Activated B cell treated with CpG ODN at 0.5 μM for 24 hours (primary cell): ENCODE measurements around the gene ARL14EPL. TPM values are rescaled to one million over a fixed set of nuclear protein-coding genes. Genes with fewer than 3 reads are reported as not detected.
A peak's percentile ranks its signal among the peaks of the same experiment; 100 is the strongest.
"Not testable (repeated sequence)": the region's sequence is repeated elsewhere in the genome, so short reads cannot be mapped to it uniquely, and the experiment has no call there.

ENCODE experiments used
- ATAC-seq: fragments of 200-7000 bp; cut with Tn5 transposase; one replicate; pipeline ENCODE4 v1.10.0; 2021; ENCODE audit warnings: low read depth, mild to moderate bottlenecking, moderate library complexity
- CTCF ChIA-PET: fragments of 350-600 bp; sonication (Branson Sonifier 250); formaldehyde crosslinking; loops from one replicate; lab custom pipeline; 2021; ENCODE audit warnings: antibody characterized with exemption; lab: Charles Lee
- POLR2A ChIA-PET: fragments of 350-600 bp; sonication (Branson Sonifier 250); formaldehyde crosslinking; loops from one replicate; lab custom pipeline; 2021; ENCODE audit warnings: antibody characterized with exemption; lab: Charles Lee
- DNase-seq: peaks from one replicate; pipeline ENCODE4 v3.0.0; 2022
- H3K27ac Mint-ChIP-seq: one replicate; pipeline ENCODE4 v1.8.0; 2020; ENCODE audit warnings: mixed read lengths
- H3K27me3 Mint-ChIP-seq: one replicate; pipeline ENCODE4 v1.8.0; 2021; ENCODE audit warnings: mixed read lengths
- H3K36me3 Mint-ChIP-seq: one replicate; pipeline ENCODE4 v1.8.0; 2021; ENCODE audit warnings: low read depth, mixed read lengths
- H3K4me1 Mint-ChIP-seq: one replicate; pipeline ENCODE4 v1.8.0; 2021; ENCODE audit warnings: mixed read lengths
- H3K4me3 Mint-ChIP-seq: one replicate; pipeline ENCODE4 v1.8.0; 2020; ENCODE audit warnings: mild to moderate bottlenecking, mixed read lengths
- H3K9me3 Mint-ChIP-seq: one replicate; pipeline ENCODE4 v1.8.0; 2020; ENCODE audit warnings: mixed read lengths
- intact Hi-C: fragments of 100-400 bp; cut with micrococcal nuclease; formaldehyde crosslinking; loops from one replicate; pipeline ENCODE4 v1.15.1; 2024
- total RNA-seq: library from RNA; stranded (reverse); gene quantifications from 2 replicates; pipeline ENCODE4 v1.2.3, GENCODE V29; 2022
- TF ChIP-seq, protein P1 (sequence below): fragments of 200-600 bp; IDR thresholded peaks from one replicate; pipeline ENCODE4 v1.8.0; 2022; ENCODE audit warnings: antibody characterized with exemption, mild to moderate bottlenecking

ARL14EPL gene
- total RNA-seq, 1 donor from 2014 or later, result not detected

DNA sequence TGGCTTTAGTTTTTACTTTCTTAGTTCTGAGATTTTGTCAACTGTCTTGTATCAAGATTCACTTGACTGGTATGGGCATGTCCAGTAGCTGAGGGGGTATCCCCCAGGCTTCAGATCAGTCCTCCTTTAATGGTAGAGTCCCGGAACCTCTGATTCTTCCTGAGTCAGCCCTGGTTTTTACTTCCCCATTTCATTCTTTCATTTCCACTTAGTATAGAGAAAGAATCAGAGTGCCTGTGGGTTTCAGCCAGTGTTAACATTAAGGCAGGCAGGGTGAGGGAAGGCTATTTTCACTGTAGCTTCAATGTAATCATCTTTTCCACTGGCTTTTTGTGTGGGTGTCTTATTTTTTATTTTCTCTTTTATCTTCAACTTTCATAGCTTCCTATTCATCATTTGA lies 44.2 kb downstream of the ARL14EPL start:
- intact Hi-C loops, result loop anchor here (1.0 to 10.0 kb wide), 8 partner anchors 9 to 902 kb away; partner anchors contain the start of genes AP3S1, ATG12, COMMD10 and FEM1C
- TF ChIP-seq, protein P1, sequence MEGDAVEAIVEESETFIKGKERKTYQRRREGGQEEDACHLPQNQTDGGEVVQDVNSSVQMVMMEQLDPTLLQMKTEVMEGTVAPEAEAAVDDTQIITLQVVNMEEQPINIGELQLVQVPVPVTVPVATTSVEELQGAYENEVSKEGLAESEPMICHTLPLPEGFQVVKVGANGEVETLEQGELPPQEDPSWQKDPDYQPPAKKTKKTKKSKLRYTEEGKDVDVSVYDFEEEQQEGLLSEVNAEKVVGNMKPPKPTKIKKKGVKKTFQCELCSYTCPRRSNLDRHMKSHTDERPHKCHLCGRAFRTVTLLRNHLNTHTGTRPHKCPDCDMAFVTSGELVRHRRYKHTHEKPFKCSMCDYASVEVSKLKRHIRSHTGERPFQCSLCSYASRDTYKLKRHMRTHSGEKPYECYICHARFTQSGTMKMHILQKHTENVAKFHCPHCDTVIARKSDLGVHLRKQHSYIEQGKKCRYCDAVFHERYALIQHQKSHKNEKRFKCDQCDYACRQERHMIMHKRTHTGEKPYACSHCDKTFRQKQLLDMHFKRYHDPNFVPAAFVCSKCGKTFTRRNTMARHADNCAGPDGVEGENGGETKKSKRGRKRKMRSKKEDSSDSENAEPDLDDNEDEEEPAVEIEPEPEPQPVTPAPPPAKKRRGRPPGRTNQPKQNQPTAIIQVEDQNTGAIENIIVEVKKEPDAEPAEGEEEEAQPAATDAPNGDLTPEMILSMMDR, result no peak
- DNase-seq (no peak), ATAC-seq (peak; percentile 95)
- H3K36me3 Mint-ChIP-seq, result no peaks in the 10 kb centered on the region
- POLR2A ChIA-PET, result interaction anchor here (0.7 to 3.3 kb wide), 6 partner anchors 8 to 532 kb away, joined by 3 to 57 read pairs (median 6); partner anchors contain the start of genes COMMD10, FEM1C and TICAM2
- H3K27me3 Mint-ChIP-seq, result no peaks in the 10 kb centered on the region
- CTCF ChIA-PET, result interaction anchor here (0.8 to 1.3 kb wide), 5 partner anchors 8 to 767 kb away, joined by 3 to 7 read pairs (median 5); partner anchors contain the start of gene COMMD10
- H3K27ac Mint-ChIP-seq, result peak overlapping the region; percentile 88
- H3K9me3 Mint-ChIP-seq, result peaks cover 2% of the 10 kb centered on the region
- peaks cover 29% of the 10 kb centered on the region for H3K4me1 Mint-ChIP-seq
- peak overlapping the region; percentile 76 for H3K4me3 Mint-ChIP-seq

DNA sequence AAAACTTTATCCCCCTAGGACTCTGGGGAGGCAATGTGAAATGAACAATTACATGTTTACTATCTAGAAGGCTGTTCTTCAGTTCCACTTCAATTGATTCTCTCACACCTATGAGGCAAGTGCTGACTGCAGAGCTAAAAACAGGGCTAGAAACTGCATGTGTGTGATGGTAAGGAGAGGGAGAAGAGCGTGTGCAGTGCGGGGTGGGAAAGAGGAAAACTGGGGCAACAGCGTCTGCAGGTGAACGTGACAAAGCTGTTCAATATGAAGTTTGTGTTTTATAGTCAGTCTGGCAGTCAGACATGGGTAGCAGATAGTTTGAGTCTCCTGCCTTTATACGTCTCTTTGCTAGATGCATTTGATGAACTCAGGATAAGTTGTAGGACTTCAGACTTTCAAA lies 45.9 kb downstream of the ARL14EPL start:
- H3K4me1 Mint-ChIP-seq, result peaks cover 38% of the 10 kb centered on the region
- ChIA-PET CTCF (no interaction called here), POLR2A (no interaction called here)
- H3K9me3 Mint-ChIP-seq, result peaks cover 2% of the 10 kb centered on the region
- ATAC-seq (no peak), DNase-seq (no peak)
- no peak overlapping the region for H3K4me3 Mint-ChIP-seq
- H3K27me3 Mint-ChIP-seq, result no peaks in the 10 kb centered on the region
- no peak overlapping the region for H3K27ac Mint-ChIP-seq
- intact Hi-C loops, result loop anchor here (5.0 to 10.0 kb wide), 4 partner anchors 279 to 903 kb away; no protein-coding TSS in a partner anchor
- TF ChIP-seq, protein P1, result no peak
- H3K36me3 Mint-ChIP-seq, result no peaks in the 10 kb centered on the region

DNA sequence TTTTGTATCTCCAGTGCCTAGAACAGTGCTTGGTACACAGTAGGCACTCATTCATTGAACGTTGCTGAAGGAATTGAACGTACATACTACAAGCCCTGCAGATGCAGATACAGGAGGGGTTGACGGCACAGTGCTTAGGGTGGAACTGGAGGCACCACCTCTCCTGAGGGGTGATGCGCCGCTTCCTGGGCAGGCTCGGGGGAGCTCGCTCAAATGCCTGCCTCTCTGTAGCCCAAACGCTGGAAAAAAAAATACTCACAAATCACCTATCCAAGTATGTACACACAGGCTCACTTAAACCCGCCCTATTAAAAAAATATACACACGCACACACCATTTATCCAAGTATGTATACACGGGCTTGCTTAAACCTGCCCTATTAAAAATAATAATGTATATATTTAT lies 52.0 kb downstream of the ARL14EPL start:
- DNase-seq, result no peak
- peaks cover 23% of the 10 kb centered on the region for H3K36me3 Mint-ChIP-seq
- H3K27ac Mint-ChIP-seq, result peak overlapping the region; percentile 96
- peak; percentile 9 for ATAC-seq
- intact Hi-C loops, result loop anchor here (10.0 kb wide), 1 partner anchor 491 kb away; the partner anchor contains the start of gene SEMA6A
- H3K4me3 Mint-ChIP-seq, result peak overlapping the region; percentile 95
- peaks cover 36% of the 10 kb centered on the region for H3K4me1 Mint-ChIP-seq
- TF ChIP-seq, protein P1, result no peak
- no peaks in the 10 kb centered on the region for H3K9me3 Mint-ChIP-seq
- ChIA-PET POLR2A (interaction anchor here (0.8 to 3.2 kb wide), 5 partner anchors 9 to 483 kb away, joined by 3 to 57 read pairs (median 8); partner anchors contain the start of genes AP3S1, ATG12 and TICAM2), CTCF (no interaction called here)
- H3K27me3 Mint-ChIP-seq, result no peaks in the 10 kb centered on the region

GRCh38 chr5:116084871-116085715 lies 52.8 kb downstream of the ARL14EPL start, which contains the start of gene COMMD10:
Gene COMMD10, plus strand, starts transcription at chr5:116085025.
- Mint-ChIP-seq H3K9me3 (no peaks in the 10 kb centered on the region), H3K27ac (peak within 1 kb of the TSS; percentile 96), H3K4me1 (peaks cover 36% of the 10 kb centered on the region), H3K36me3 (peaks cover 31% of the 10 kb centered on the region), H3K27me3 (no peaks in the 10 kb centered on the region), H3K4me3 (peak within 1 kb of the TSS; percentile 95)
- intact Hi-C loops, result loop anchor here (1.0 to 10.0 kb wide), 4 partner anchors 9 to 490 kb away; partner anchors contain the start of genes AP3S1, ATG12, SEMA6A and TMED7
- ATAC-seq, result peak; percentile 91
- ChIA-PET CTCF (interaction anchor here (1.2 kb wide), 1 partner anchor 9 kb away, joined by 6 read pairs; no protein-coding TSS in a partner anchor), POLR2A (interaction anchor here (0.6 to 3.2 kb wide), 7 partner anchors 9 to 484 kb away, joined by 3 to 57 read pairs (median 4); partner anchors contain the start of genes AP3S1, ATG12, TICAM2 and TMED7)
- TF ChIP-seq, protein P1, result no peak
- DNase-seq, result peak; percentile 72

DNA sequence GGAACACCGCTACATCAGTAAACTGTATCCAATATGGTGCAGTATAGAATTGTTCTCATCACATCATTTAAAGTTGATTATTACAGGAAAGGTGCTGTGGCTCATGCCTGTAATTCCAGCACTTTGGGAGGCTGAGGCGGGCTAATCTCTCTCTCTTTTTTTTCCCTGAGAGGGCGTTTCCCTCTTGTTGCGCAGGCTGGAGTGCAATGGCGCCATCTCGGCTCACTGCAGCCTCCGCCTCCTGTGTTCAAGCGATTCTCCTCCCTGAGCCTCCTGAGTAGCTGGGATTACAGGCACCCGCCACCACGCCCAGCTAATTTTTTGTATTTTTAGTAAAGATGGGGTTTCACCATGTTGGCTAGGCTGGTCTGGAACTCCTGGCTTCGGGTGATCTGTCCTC lies 54.0 kb downstream of the ARL14EPL start:
- intact Hi-C loops, result loop anchor here (10.0 kb wide), 1 partner anchor 488 kb away; the partner anchor contains the start of gene SEMA6A
- H3K4me1 Mint-ChIP-seq, result peaks cover 36% of the 10 kb centered on the region
- H3K9me3 Mint-ChIP-seq, DNase-seq, H3K27me3 Mint-ChIP-seq, CTCF ChIA-PET, ATAC-seq: not testable (repeated sequence)
- H3K4me3 Mint-ChIP-seq, result peak overlapping the region; percentile 65
- H3K36me3 Mint-ChIP-seq, result peaks cover 41% of the 10 kb centered on the region
- peak overlapping the region; percentile 27 for H3K27ac Mint-ChIP-seq
- POLR2A ChIA-PET, result interaction anchor here (3.2 kb wide), 1 partner anchor 11 kb away, joined by 57 read pairs; no protein-coding TSS in a partner anchor
